H9 (cell line): Measurements from ENCODE around the gene POFUT1. TPM values are rescaled to one million over a fixed set of nuclear protein-coding genes. Genes with fewer than 3 reads are reported as not detected.

Experiments
- DNase-seq: peaks from one replicate; pipeline ENCODE4 v3.0.0-alpha.2; 2017
- H2AFZ ChIP-seq: one replicate; pipeline ENCODE4 v1.6.1; 2013; ENCODE audit warnings: mild to moderate bottlenecking, low read length, control low read depth, moderate library complexity
- H2AK5ac ChIP-seq: 2 replicates; pipeline ENCODE4 v1.6.1; 2013; ENCODE audit warnings: low read length, control low read depth, mixed read lengths; ENCODE audit not compliant: insufficient read length
- H2BK120ac ChIP-seq: one replicate; pipeline ENCODE4 v1.6.1; 2013; ENCODE audit warnings: low read depth, mild to moderate bottlenecking, low read length, control low read depth, inconsistent platforms; ENCODE audit not compliant: poor library complexity, severe bottlenecking
- H2BK12ac ChIP-seq: 2 replicates; pipeline ENCODE4 v1.6.1; 2013; ENCODE audit warnings: low read length, control low read depth, mixed read lengths, low read depth; ENCODE audit not compliant: insufficient read length
- H2BK15ac ChIP-seq: 2 replicates; pipeline ENCODE4 v1.6.1; 2013; ENCODE audit warnings: low read depth, low read length, control low read depth
- H2BK20ac ChIP-seq: one replicate; pipeline ENCODE4 v1.6.1; 2013; ENCODE audit warnings: low read depth, mild to moderate bottlenecking, low read length, control low read depth, inconsistent platforms; ENCODE audit not compliant: poor library complexity, severe bottlenecking
- H2BK5ac ChIP-seq: 2 replicates; pipeline ENCODE4 v1.6.1; 2013; ENCODE audit warnings: low read length, control low read depth, mixed read lengths; ENCODE audit not compliant: insufficient read length
- H3K14ac ChIP-seq: 2 replicates; pipeline ENCODE4 v1.6.1; 2013; ENCODE audit warnings: low read length, control low read depth; ENCODE audit not compliant: insufficient read depth
- H3K18ac ChIP-seq: 2 replicates; pipeline ENCODE4 v1.6.1; 2013; ENCODE audit warnings: low read depth, mild to moderate bottlenecking, mixed read lengths, low read length, control low read depth; ENCODE audit not compliant: insufficient read length
- H3K23ac ChIP-seq: 2 replicates; pipeline ENCODE4 v1.6.1; 2013; ENCODE audit warnings: low read length, control low read depth, mixed read lengths, low read depth; ENCODE audit not compliant: insufficient read length
- H3K23me2 ChIP-seq: 2 replicates; pipeline ENCODE4 v1.6.1; 2013; ENCODE audit warnings: low read depth, mild to moderate bottlenecking, mixed read lengths, low read length, control low read depth; ENCODE audit not compliant: insufficient read length, poor library complexity, severe bottlenecking
- H3K27ac ChIP-seq: 2 replicates; pipeline ENCODE4 v1.5.1; 2013; ENCODE audit warnings: low read length, control low read depth, mixed read lengths, low read depth; ENCODE audit not compliant: insufficient read length
- H3K27me3 ChIP-seq: 2 replicates; pipeline ENCODE4 v1.6.1; 2013; ENCODE audit warnings: low read length, control low read depth, inconsistent platforms; ENCODE audit not compliant: insufficient read depth
- H3K4ac ChIP-seq: 2 replicates; pipeline ENCODE4 v1.6.1; 2013; ENCODE audit warnings: low read depth, mild to moderate bottlenecking, control low read depth, inconsistent platforms, low read length, moderate library complexity
- H3K4me1 ChIP-seq: 2 replicates; pipeline ENCODE4 v1.6.1; 2013; ENCODE audit warnings: low read length, control low read depth, inconsistent platforms; ENCODE audit not compliant: insufficient read depth
- H3K4me2 ChIP-seq: 2 replicates; pipeline ENCODE4 v1.6.1; 2013; ENCODE audit warnings: low read length, control low read depth, mixed read lengths; ENCODE audit not compliant: insufficient read length, insufficient read depth
- H3K56ac ChIP-seq: 2 replicates; pipeline ENCODE4 v1.6.1; 2013; ENCODE audit warnings: low read depth, mild to moderate bottlenecking, mixed read lengths, low read length, control low read depth; ENCODE audit not compliant: insufficient read length
- H3K79me1 ChIP-seq: 2 replicates; pipeline ENCODE4 v1.6.1; 2013; ENCODE audit warnings: low read depth, mild to moderate bottlenecking, moderate library complexity, low read length, control low read depth, inconsistent platforms; ENCODE audit not compliant: insufficient read depth, poor library complexity, severe bottlenecking
- H3K79me2 ChIP-seq: 2 replicates; pipeline ENCODE4 v1.6.1; 2013; ENCODE audit warnings: low read length, control low read depth, inconsistent platforms; ENCODE audit not compliant: insufficient read depth
- H3K9ac ChIP-seq: 2 replicates; pipeline ENCODE4 v1.6.1; 2013; ENCODE audit warnings: low read length, control low read depth, mixed read lengths; ENCODE audit not compliant: insufficient read length; ENCODE audit errors: extremely low read depth
- H3K9me3 ChIP-seq: one replicate; pipeline ENCODE4 v1.6.1; 2013; ENCODE audit warnings: low read depth, low read length, inconsistent platforms; ENCODE audit not compliant: control insufficient read depth
- H3T11ph ChIP-seq: one replicate; pipeline ENCODE4 v1.6.1; 2013; ENCODE audit warnings: mild to moderate bottlenecking, low read length, control low read depth, inconsistent platforms
- H4K20me1 ChIP-seq: one replicate; pipeline ENCODE4 v1.6.1; 2013; ENCODE audit not compliant: control insufficient read depth, insufficient read length, insufficient read depth
- H4K5ac ChIP-seq: 2 replicates; pipeline ENCODE4 v1.6.1; 2013; ENCODE audit warnings: low read depth, mild to moderate bottlenecking, mixed read lengths, low read length, control low read depth; ENCODE audit not compliant: insufficient read length
- H4K8ac ChIP-seq: replicated peaks from 2 replicates; pipeline ENCODE4 v1.6.1; 2013; ENCODE audit warnings: low read length, control low read depth, mixed read lengths, low read depth; ENCODE audit not compliant: insufficient read length
- H4K91ac ChIP-seq: 2 replicates; pipeline ENCODE4 v1.6.1; 2013; ENCODE audit warnings: low read depth, mild to moderate bottlenecking, moderate library complexity, mixed read lengths, low read length, control low read depth; ENCODE audit not compliant: insufficient read length
- H3K27ac Mint-ChIP-seq, 3 experiments: 2 replicates in 2 of 3; 3 replicates in 1 of 3; pipeline ENCODE4 v1.8.0; 2020 to 2021; ENCODE audit warnings: mixed read lengths in 3 of 3, mild to moderate bottlenecking in 1 of 3, moderate library complexity in 1 of 3
- H3K27me3 Mint-ChIP-seq: 2 replicates; pipeline ENCODE4 v1.8.0; 2021; ENCODE audit warnings: low read depth, mild to moderate bottlenecking, moderate library complexity, mixed read lengths
- H3K36me3 Mint-ChIP-seq, 3 experiments: 2 replicates in 2 of 3; 3 replicates in 1 of 3; pipeline ENCODE4 v1.8.0; 2020 to 2021; ENCODE audit warnings: low read depth in 3 of 3, mixed read lengths in 3 of 3; ENCODE audit not compliant: insufficient read depth in 1 of 3
- H3K4me1 Mint-ChIP-seq, 2 experiments: 2 replicates each; pipeline ENCODE4 v1.8.0; 2020; ENCODE audit warnings: mixed read lengths in 2 of 2
- H3K4me3 Mint-ChIP-seq, 2 experiments: 2 replicates in 1 of 2; 3 replicates in 1 of 2; pipeline ENCODE4 v1.8.0; 2020 to 2021; ENCODE audit warnings: mild to moderate bottlenecking in 2 of 2, mixed read lengths in 2 of 2, moderate library complexity in 1 of 2
- H3K9me3 Mint-ChIP-seq, 2 experiments: 2 replicates in 1 of 2; 3 replicates in 1 of 2; pipeline ENCODE4 v1.8.0; 2020; ENCODE audit warnings: mild to moderate bottlenecking in 2 of 2, mixed read lengths in 2 of 2, moderate library complexity in 1 of 2
- WGBS: extraction: QIAGEN DNeasy Blood & Tissue Kit; methylation state at CpG from one replicate; pipeline ENCODE4 v1.1.7; 2013; ENCODE audit warnings: missing lambda C conversion rate, low lambda C conversion rate, mixed read lengths; ENCODE audit not compliant: insufficient read length; ENCODE audit errors: extremely low coverage; 5-methylcytosine and 5-hydroxymethylcytosine counted together
- total RNA-seq: library from RNA; stranded (reverse); gene quantifications from 2 replicates; pipeline ENCODE4 v1.2.1, GENCODE V29; 2021
- TF ChIP-seq, protein P1 (sequence below): fragments of 200-600 bp; sonication (generic); conservative IDR thresholded peaks from 3 replicates; pipeline ENCODE4 v1.8.0; 2021; ENCODE audit warnings: antibody characterized with exemption, mild to moderate bottlenecking

The POFUT1 gene
- total RNA-seq, 1 experiment from 2014 or later = 41.2 TPM

GRCh38 chr20:32224463-32224862 is 16.8 kb downstream of the POFUT1 start:
- Histone ChIP-seq H3K18ac (no peak overlapping the region), H3K23ac (no peak overlapping the region), H2AK5ac (no peak overlapping the region), H2AFZ (no peak overlapping the region), H3K4ac (no peak overlapping the region), H3K79me2 (no peaks in the 10 kb centered on the region), H3K27me3 (no peaks in the 10 kb centered on the region), H3K56ac (no peak overlapping the region), H4K91ac (no peak overlapping the region), H4K5ac (no peak overlapping the region), H4K20me1 (no peaks in the 10 kb centered on the region), H4K8ac (no peak overlapping the region), H2BK15ac (no peak overlapping the region), H3T11ph (no peak overlapping the region), H3K23me2 (no peaks in the 10 kb centered on the region), H3K27ac (no peak overlapping the region), H3K9ac (no peak overlapping the region), H2BK20ac (no peak overlapping the region), H3K4me1 (no peaks in the 10 kb centered on the region), H2BK12ac (no peak overlapping the region), H3K79me1 (no peaks in the 10 kb centered on the region), H2BK5ac (no peak overlapping the region), H3K9me3 (no peaks in the 10 kb centered on the region), H3K14ac (no peak overlapping the region), H3K4me2 (no peak overlapping the region), H2BK120ac (no peak overlapping the region)
- Mint-ChIP-seq H3K27ac (no peak overlapping the region; a peak in 2 of 7 replicates), H3K27me3 (no peaks in the 10 kb centered on the region), H3K9me3 (no peaks in the 10 kb centered on the region), H3K4me1 (no peaks in the 10 kb centered on the region), H3K36me3 (peaks cover 21 to 65% (median 45%) of the 10 kb centered on the region in 3 experiments), H3K4me3 (no peak overlapping the region)
- no peak for DNase-seq
- no CpG with 5 or more reads among the region's 4 CpGs for WGBS
- TF ChIP-seq, protein P1, sequence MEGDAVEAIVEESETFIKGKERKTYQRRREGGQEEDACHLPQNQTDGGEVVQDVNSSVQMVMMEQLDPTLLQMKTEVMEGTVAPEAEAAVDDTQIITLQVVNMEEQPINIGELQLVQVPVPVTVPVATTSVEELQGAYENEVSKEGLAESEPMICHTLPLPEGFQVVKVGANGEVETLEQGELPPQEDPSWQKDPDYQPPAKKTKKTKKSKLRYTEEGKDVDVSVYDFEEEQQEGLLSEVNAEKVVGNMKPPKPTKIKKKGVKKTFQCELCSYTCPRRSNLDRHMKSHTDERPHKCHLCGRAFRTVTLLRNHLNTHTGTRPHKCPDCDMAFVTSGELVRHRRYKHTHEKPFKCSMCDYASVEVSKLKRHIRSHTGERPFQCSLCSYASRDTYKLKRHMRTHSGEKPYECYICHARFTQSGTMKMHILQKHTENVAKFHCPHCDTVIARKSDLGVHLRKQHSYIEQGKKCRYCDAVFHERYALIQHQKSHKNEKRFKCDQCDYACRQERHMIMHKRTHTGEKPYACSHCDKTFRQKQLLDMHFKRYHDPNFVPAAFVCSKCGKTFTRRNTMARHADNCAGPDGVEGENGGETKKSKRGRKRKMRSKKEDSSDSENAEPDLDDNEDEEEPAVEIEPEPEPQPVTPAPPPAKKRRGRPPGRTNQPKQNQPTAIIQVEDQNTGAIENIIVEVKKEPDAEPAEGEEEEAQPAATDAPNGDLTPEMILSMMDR = no peak
